ENCODE results near the gene URGCP. TPM values are rescaled to one million over a fixed set of nuclear protein-coding genes. Genes with fewer than 3 reads are reported as not detected.
A peak's percentile ranks its signal among the peaks of the same experiment; 100 is the strongest.
"Not testable (repeated sequence)": the region's sequence is repeated elsewhere in the genome, so short reads cannot be mapped to it uniquely, and the experiment has no call there.

The URGCP gene
- total RNA-seq, 1 experiment from 2014 or later: 30.8 TPM

GRCh38 chr7:43921423-43921822, 15.0 kb upstream of the URGCP start:
- DNase-seq (ENCODE audit: low read depth): no peak

GRCh38 chr7:43915907-43916306, 9.5 kb upstream of the URGCP start:
- no peak for DNase-seq (ENCODE audit: low read depth)

- DNase-seq (ENCODE audit: low read depth): no peak
Observed at GRCh38 chr7:43914795-43915194, 8.4 kb upstream of the URGCP start.

GRCh38 chr7:43905956-43906330, 453 bp downstream of the URGCP start:
- peak; percentile 58 for DNase-seq (ENCODE audit: low read depth)

GRCh38 chr7:43905209-43905946, 1.0 kb downstream of the URGCP start:
- peak; percentile 49 for DNase-seq (ENCODE audit: low read depth)

GRCh38 chr7:43904533-43905208, 1.7 kb downstream of the URGCP start:
- DNase-seq (ENCODE audit: low read depth): peak; percentile 36

- no peak for DNase-seq (ENCODE audit: low read depth)
Observed at GRCh38 chr7:43902542-43903054, 3.8 kb downstream of the URGCP start.

GRCh38 chr7:43898571-43898970, 7.8 kb downstream of the URGCP start:
- DNase-seq (ENCODE audit: low read depth): not testable (repeated sequence)

GRCh38 chr7:43895847-43896415, 10.5 kb downstream of the URGCP start:
- DNase-seq (ENCODE audit: low read depth): no peak

- DNase-seq (ENCODE audit: low read depth): no peak
Observed at GRCh38 chr7:43891069-43891955, 15.1 kb downstream of the URGCP start.

- DNase-seq (ENCODE audit: low read depth): no peak
Observed at GRCh38 chr7:43890468-43890867, 15.9 kb downstream of the URGCP start.

- DNase-seq (ENCODE audit: low read depth): peak; percentile 41
Observed at GRCh38 chr7:43888993-43889945, 17.1 kb downstream of the URGCP start.

- DNase-seq (ENCODE audit: low read depth): no peak
Observed at GRCh38 chr7:43884617-43885016, 21.8 kb downstream of the URGCP start.

- no peak for DNase-seq (ENCODE audit: low read depth)
Observed at GRCh38 chr7:43884209-43884608, 22.2 kb downstream of the URGCP start.

- DNase-seq (ENCODE audit: low read depth): no peak
Observed at GRCh38 chr7:43880596-43880995, 25.8 kb downstream of the URGCP start.

GRCh38 chr7:43879477-43879876, 26.9 kb downstream of the URGCP start:
- peak; percentile 67 for DNase-seq (ENCODE audit: low read depth)

GRCh38 chr7:43878867-43879266, 27.5 kb downstream of the URGCP start:
- DNase-seq (ENCODE audit: low read depth): no peak

GRCh38 chr7:43877968-43878864, 28.2 kb downstream of the URGCP start:
- no peak for DNase-seq (ENCODE audit: low read depth)

GRCh38 chr7:43876976-43877745, 29.2 kb downstream of the URGCP start:
- no peak for DNase-seq (ENCODE audit: low read depth)

Data from LHCN-M2 (cell line).